ENCODE results near the gene FRY. TPM values are rescaled to one million over a fixed set of nuclear protein-coding genes. Genes with fewer than 3 reads are reported as not detected.

The FRY gene
- total RNA-seq, 1 experiment from 2014 or later, result 1.3 TPM

DNA sequence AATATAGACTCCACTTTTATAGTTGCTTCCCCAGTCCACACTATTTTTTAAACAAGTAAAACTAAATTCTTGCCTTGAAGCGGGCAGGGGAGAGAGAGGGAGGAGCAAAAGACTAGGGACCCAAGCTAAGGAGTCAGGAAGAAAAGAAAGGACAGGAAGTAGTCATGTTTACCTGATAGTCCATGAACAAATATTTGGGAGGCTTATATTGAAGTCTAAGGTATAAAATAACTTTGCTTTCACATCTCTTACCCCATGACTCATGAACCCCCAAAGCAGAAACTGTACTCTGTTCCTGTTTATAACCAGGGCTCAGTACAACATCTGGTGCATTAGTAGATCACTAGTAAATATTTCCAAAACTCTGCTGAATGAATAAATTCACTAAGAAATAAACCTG, 216.3 kb downstream of the FRY start:
- Histone ChIP-seq H3K4me1 (ENCODE audit: insufficient read depth, low read length) (no peaks in the 10 kb centered on the region), H3K9me3 (ENCODE audit: low read length) (no peaks in the 10 kb centered on the region), H3K4me2 (ENCODE audit: low read length) (no peak overlapping the region), H3K36me3 (ENCODE audit: low read depth, low read length) (no peaks in the 10 kb centered on the region), H3F3A (ENCODE audit: low read length, unreplicated experiment) (no peaks in the 10 kb centered on the region), H3K9me2 (replicated peaks; ENCODE audit: low read length) (no peaks in the 10 kb centered on the region), H3K79me2 (ENCODE audit: low read length) (no peaks in the 10 kb centered on the region), H3K27me3 (ENCODE audit: low read length) (no peaks in the 10 kb centered on the region), H3K27ac (ENCODE audit: low read length) (no peak overlapping the region), H3K9ac (ENCODE audit: low read length) (no peak overlapping the region), H3K4me3 (ENCODE audit: low read length) (no peak overlapping the region), H2AFZ (ENCODE audit: low read length) (no peak overlapping the region), H4K20me1 (ENCODE audit: low read length) (no peaks in the 10 kb centered on the region)
- intact Hi-C loops (cut with micrococcal nuclease), result loop anchor here (5.0 kb wide), 1 partner anchor 194 kb away; no protein-coding TSS in a partner anchor
- no TSS peak for BruUV-seq (replicated peaks)
- ChIA-PET POLR2A (ENCODE audit: unreplicated experiment) (no interaction called here), CTCF (no interaction called here)
- no peak for DNase-seq
- ATAC-seq, result no peak
- TF ChIP-seq EZH2phosphoT487 (IDR thresholded peaks at IDR 0.05; ENCODE audit: borderline replicate concordance, low read length) (no peak), EZH2 (IDR thresholded peaks at IDR 0.05; ENCODE audit: low read length, unreplicated experiment) (no peak), CTCF (conservative IDR thresholded peaks at IDR 0.05; ENCODE audit: low read depth, low read length) (no peak)

GRCh38 chr13:32248801-32249200, 217.2 kb downstream of the FRY start:
- no peaks in the 10 kb centered on the region for H3K36me3 ChIP-seq (ENCODE audit: low read depth, low read length)
- no peak overlapping the region for H3K27ac ChIP-seq (ENCODE audit: low read length)
- no peaks in the 10 kb centered on the region for H3F3A ChIP-seq (ENCODE audit: low read length, unreplicated experiment)
- DNase-seq (no peak), ATAC-seq (no peak)
- BruUV-seq (replicated peaks), result no TSS peak
- ChIA-PET CTCF (no interaction called here), POLR2A (ENCODE audit: unreplicated experiment) (no interaction called here)
- H3K27me3 ChIP-seq (ENCODE audit: low read length), result no peaks in the 10 kb centered on the region
- no peaks in the 10 kb centered on the region for H3K9me2 ChIP-seq (replicated peaks; ENCODE audit: low read length)
- no peak overlapping the region for H3K4me3 ChIP-seq (ENCODE audit: low read length)
- TF ChIP-seq CTCF (conservative IDR thresholded peaks at IDR 0.05; ENCODE audit: low read depth, low read length) (no peak), EZH2phosphoT487 (IDR thresholded peaks at IDR 0.05; ENCODE audit: borderline replicate concordance, low read length) (no peak), EZH2 (IDR thresholded peaks at IDR 0.05; ENCODE audit: low read length, unreplicated experiment) (no peak)
- no peaks in the 10 kb centered on the region for H4K20me1 ChIP-seq (ENCODE audit: low read length)
- H3K4me1 ChIP-seq (ENCODE audit: insufficient read depth, low read length), result peaks cover 3% of the 10 kb centered on the region; the same call in 1 of the 2 replicates
- no peak overlapping the region for H3K4me2 ChIP-seq (ENCODE audit: low read length)
- no peaks in the 10 kb centered on the region for H3K9me3 ChIP-seq (ENCODE audit: low read length)
- no peak overlapping the region for H2AFZ ChIP-seq (ENCODE audit: low read length)
- H3K9ac ChIP-seq (ENCODE audit: low read length), result no peak overlapping the region
- intact Hi-C loops (cut with micrococcal nuclease), result loop anchor here (5.0 kb wide), 1 partner anchor 194 kb away; no protein-coding TSS in a partner anchor
- no peaks in the 10 kb centered on the region for H3K79me2 ChIP-seq (ENCODE audit: low read length)

GRCh38 chr13:32252812-32253438, 221.4 kb downstream of the FRY start:
- no peak overlapping the region for H2AFZ ChIP-seq (ENCODE audit: low read length)
- H3K36me3 ChIP-seq (ENCODE audit: low read depth, low read length), result no peaks in the 10 kb centered on the region
- H4K20me1 ChIP-seq (ENCODE audit: low read length), result no peaks in the 10 kb centered on the region
- H3F3A ChIP-seq (ENCODE audit: low read length, unreplicated experiment), result no peaks in the 10 kb centered on the region
- no peak overlapping the region for H3K4me3 ChIP-seq (ENCODE audit: low read length)
- no peaks in the 10 kb centered on the region for H3K9me3 ChIP-seq (ENCODE audit: low read length)
- H3K79me2 ChIP-seq (ENCODE audit: low read length), result no peaks in the 10 kb centered on the region
- no peak for ATAC-seq
- no peak for TF ChIP-seq CTCF (conservative IDR thresholded peaks at IDR 0.05; ENCODE audit: low read depth, low read length)
- TF ChIP-seq EZH2phosphoT487 (IDR thresholded peaks at IDR 0.05; ENCODE audit: borderline replicate concordance, low read length), result no peak
- TF ChIP-seq EZH2 (IDR thresholded peaks at IDR 0.05; ENCODE audit: low read length, unreplicated experiment), result no peak
- no peak overlapping the region for H3K27ac ChIP-seq (ENCODE audit: low read length)
- H3K27me3 ChIP-seq (ENCODE audit: low read length), result no peaks in the 10 kb centered on the region
- peaks cover 22% of the 10 kb centered on the region for H3K4me1 ChIP-seq (ENCODE audit: insufficient read depth, low read length)
- intact Hi-C loops (cut with micrococcal nuclease), result no loop called here
- DNase-seq, result no peak
- no peaks in the 10 kb centered on the region for H3K9me2 ChIP-seq (replicated peaks; ENCODE audit: low read length)
- no TSS peak for BruUV-seq (replicated peaks)
- no peak overlapping the region for H3K9ac ChIP-seq (ENCODE audit: low read length)
- no peak overlapping the region for H3K4me2 ChIP-seq (ENCODE audit: low read length)
- POLR2A ChIA-PET (ENCODE audit: unreplicated experiment), result no interaction called here
- CTCF ChIA-PET, result interaction anchor here (0.6 kb wide), 1 partner anchor 1674 kb away, joined by 3 read pairs; no protein-coding TSS in a partner anchor

All from PC-3 (cell line).